ENCODE data around the gene DNAJC13.

The DNAJC13 gene

GRCh38 chr3:132564070-132564465, 146.8 kb downstream of the DNAJC13 start:
- H3K36me3 ChIP-seq (ENCODE audit: insufficient read depth, insufficient read length, low read length), result peaks cover 3% of the 10 kb centered on the region
- H3K9me3 ChIP-seq (ENCODE audit: insufficient read depth, low read length), result no peaks in the 10 kb centered on the region
- TF ChIP-seq ZNF274 (IDR thresholded peaks at IDR 0.05; ENCODE audit: low read depth, low read length) (no peak), YY1 (IDR thresholded peaks at IDR 0.05; ENCODE audit: insufficient read depth, insufficient read length) (no peak), SUZ12 (IDR thresholded peaks at IDR 0.05; ENCODE audit: extremely low read depth, insufficient read depth, insufficient read length) (no peak)
- no peaks in the 10 kb centered on the region for H3K27me3 ChIP-seq (ENCODE audit: insufficient read depth, insufficient read length)
- no peaks in the 10 kb centered on the region for H3K4me1 ChIP-seq (ENCODE audit: insufficient read depth, insufficient read length)
- H3K4me3 ChIP-seq (ENCODE audit: insufficient read length, low read depth), result no peak overlapping the region
- no peak overlapping the region for H3K9ac ChIP-seq (ENCODE audit: insufficient read length, low read depth)
- DNase-seq (ENCODE audit: low read depth, low spot score), result no peak

GRCh38 chr3:132568422-132568821, 151.1 kb downstream of the DNAJC13 start:
- H3K9ac ChIP-seq (ENCODE audit: insufficient read length, low read depth), result no peak overlapping the region
- no peak for DNase-seq (ENCODE audit: low read depth, low spot score)
- no peaks in the 10 kb centered on the region for H3K4me1 ChIP-seq (ENCODE audit: insufficient read depth, insufficient read length)
- H3K27me3 ChIP-seq (ENCODE audit: insufficient read depth, insufficient read length), result no peaks in the 10 kb centered on the region
- H3K9me3 ChIP-seq (ENCODE audit: insufficient read depth, low read length), result no peaks in the 10 kb centered on the region
- H3K36me3 ChIP-seq (ENCODE audit: insufficient read depth, insufficient read length, low read length), result no peaks in the 10 kb centered on the region
- H3K4me3 ChIP-seq (ENCODE audit: insufficient read length, low read depth), result no peak overlapping the region
- TF ChIP-seq YY1 (IDR thresholded peaks at IDR 0.05; ENCODE audit: insufficient read depth, insufficient read length) (no peak), ZNF274 (IDR thresholded peaks at IDR 0.05; ENCODE audit: low read depth, low read length) (no peak), SUZ12 (IDR thresholded peaks at IDR 0.05; ENCODE audit: extremely low read depth, insufficient read depth, insufficient read length) (no peak)

DNA sequence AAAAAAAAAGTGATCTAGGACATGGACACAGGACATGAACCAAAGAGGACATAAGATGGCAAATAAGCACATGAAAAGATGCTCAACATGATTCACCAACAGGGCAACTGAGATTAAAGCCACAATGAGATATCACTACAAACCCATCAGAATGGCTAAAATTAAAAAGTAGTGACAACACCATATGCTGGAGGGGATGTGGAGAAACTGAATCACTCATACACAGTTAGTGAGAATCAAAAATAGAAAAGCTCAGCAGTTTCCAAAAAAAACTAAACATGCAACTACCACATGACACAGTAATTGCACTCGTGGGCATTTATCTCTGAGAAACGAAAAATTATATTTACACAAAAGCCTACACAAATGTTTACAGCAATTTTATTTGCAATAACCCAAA, 151.9 kb downstream of the DNAJC13 start:
- no peaks in the 10 kb centered on the region for H3K9me3 ChIP-seq (ENCODE audit: insufficient read depth, low read length)
- no peaks in the 10 kb centered on the region for H3K36me3 ChIP-seq (ENCODE audit: insufficient read depth, insufficient read length, low read length)
- TF ChIP-seq SUZ12 (IDR thresholded peaks at IDR 0.05; ENCODE audit: extremely low read depth, insufficient read depth, insufficient read length), result no peak
- TF ChIP-seq YY1 (IDR thresholded peaks at IDR 0.05; ENCODE audit: insufficient read depth, insufficient read length), result no peak
- no peak for TF ChIP-seq ZNF274 (IDR thresholded peaks at IDR 0.05; ENCODE audit: low read depth, low read length)
- H3K4me3 ChIP-seq (ENCODE audit: insufficient read length, low read depth), result no peak overlapping the region
- H3K27me3 ChIP-seq (ENCODE audit: insufficient read depth, insufficient read length), result no peaks in the 10 kb centered on the region
- H3K4me1 ChIP-seq (ENCODE audit: insufficient read depth, insufficient read length), result no peaks in the 10 kb centered on the region
- H3K9ac ChIP-seq (ENCODE audit: insufficient read length, low read depth), result no peak overlapping the region
- no peak for DNase-seq (ENCODE audit: low read depth, low spot score)

DNA sequence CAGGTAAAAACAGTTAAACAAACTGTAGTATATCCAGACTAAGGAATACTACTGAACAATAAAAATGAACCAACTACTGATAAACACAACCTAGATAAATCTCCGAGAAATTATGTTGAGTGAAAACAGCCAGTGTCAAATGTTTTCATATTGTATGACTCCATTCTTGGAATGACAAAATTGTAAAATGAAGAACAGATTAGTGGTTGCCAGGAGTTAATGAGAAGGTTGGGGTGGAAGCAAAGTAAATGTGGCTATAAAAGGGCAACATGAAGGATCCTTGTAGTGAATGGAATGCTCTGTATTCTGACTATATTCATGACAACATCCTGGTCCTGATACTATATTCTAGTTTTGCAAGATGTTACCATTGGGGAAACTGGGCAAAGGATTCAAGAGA, 152.3 kb downstream of the DNAJC13 start:
- DNase-seq (ENCODE audit: low read depth, low spot score), result no peak
- H3K36me3 ChIP-seq (ENCODE audit: insufficient read depth, insufficient read length, low read length), result no peaks in the 10 kb centered on the region
- TF ChIP-seq SUZ12 (IDR thresholded peaks at IDR 0.05; ENCODE audit: extremely low read depth, insufficient read depth, insufficient read length) (no peak), ZNF274 (IDR thresholded peaks at IDR 0.05; ENCODE audit: low read depth, low read length) (no peak), YY1 (IDR thresholded peaks at IDR 0.05; ENCODE audit: insufficient read depth, insufficient read length) (no peak)
- no peaks in the 10 kb centered on the region for H3K9me3 ChIP-seq (ENCODE audit: insufficient read depth, low read length)
- H3K4me1 ChIP-seq (ENCODE audit: insufficient read depth, insufficient read length), result no peaks in the 10 kb centered on the region
- H3K27me3 ChIP-seq (ENCODE audit: insufficient read depth, insufficient read length), result no peaks in the 10 kb centered on the region
- no peak overlapping the region for H3K4me3 ChIP-seq (ENCODE audit: insufficient read length, low read depth)
- H3K9ac ChIP-seq (ENCODE audit: insufficient read length, low read depth), result no peak overlapping the region

- H3K9me3 ChIP-seq (ENCODE audit: insufficient read depth, low read length), result no peaks in the 10 kb centered on the region
- no peak overlapping the region for H3K4me3 ChIP-seq (ENCODE audit: insufficient read length, low read depth)
- H3K36me3 ChIP-seq (ENCODE audit: insufficient read depth, insufficient read length, low read length), result no peaks in the 10 kb centered on the region
- H3K27me3 ChIP-seq (ENCODE audit: insufficient read depth, insufficient read length), result no peaks in the 10 kb centered on the region
- H3K9ac ChIP-seq (ENCODE audit: insufficient read length, low read depth), result no peak overlapping the region
- no peak for DNase-seq (ENCODE audit: low read depth, low spot score)
- TF ChIP-seq SUZ12 (IDR thresholded peaks at IDR 0.05; ENCODE audit: extremely low read depth, insufficient read depth, insufficient read length) (no peak), ZNF274 (IDR thresholded peaks at IDR 0.05; ENCODE audit: low read depth, low read length) (no peak)
- H3K4me1 ChIP-seq (ENCODE audit: insufficient read depth, insufficient read length), result no peaks in the 10 kb centered on the region
Measured at GRCh38 chr3:132570016-132570415, 152.7 kb downstream of the DNAJC13 start.

- Histone ChIP-seq H3K9ac (ENCODE audit: insufficient read length, low read depth) (no peak overlapping the region), H3K36me3 (ENCODE audit: insufficient read depth, insufficient read length, low read length) (peaks cover 7% of the 10 kb centered on the region), H3K4me1 (ENCODE audit: insufficient read depth, insufficient read length) (no peaks in the 10 kb centered on the region), H3K4me3 (ENCODE audit: insufficient read length, low read depth) (no peak overlapping the region), H3K27me3 (ENCODE audit: insufficient read depth, insufficient read length) (no peaks in the 10 kb centered on the region), H3K9me3 (ENCODE audit: insufficient read depth, low read length) (no peaks in the 10 kb centered on the region)
- TF ChIP-seq YY1 (IDR thresholded peaks at IDR 0.05; ENCODE audit: insufficient read depth, insufficient read length), result no peak
- TF ChIP-seq SUZ12 (IDR thresholded peaks at IDR 0.05; ENCODE audit: extremely low read depth, insufficient read depth, insufficient read length), result no peak
- TF ChIP-seq ZNF274 (IDR thresholded peaks at IDR 0.05; ENCODE audit: low read depth, low read length), result no peak
- no peak for DNase-seq (ENCODE audit: low read depth, low spot score)
Measured at GRCh38 chr3:132573797-132574211, 156.5 kb downstream of the DNAJC13 start.

- no peak overlapping the region for H3K9ac ChIP-seq (ENCODE audit: insufficient read length, low read depth)
- no peak for DNase-seq (ENCODE audit: low read depth, low spot score)
- H3K9me3 ChIP-seq (ENCODE audit: insufficient read depth, low read length), result no peaks in the 10 kb centered on the region
- TF ChIP-seq SUZ12 (IDR thresholded peaks at IDR 0.05; ENCODE audit: extremely low read depth, insufficient read depth, insufficient read length), result no peak
- no peak for TF ChIP-seq ZNF274 (IDR thresholded peaks at IDR 0.05; ENCODE audit: low read depth, low read length)
- no peak for TF ChIP-seq YY1 (IDR thresholded peaks at IDR 0.05; ENCODE audit: insufficient read depth, insufficient read length)
- H3K36me3 ChIP-seq (ENCODE audit: insufficient read depth, insufficient read length, low read length), result no peaks in the 10 kb centered on the region
- H3K4me3 ChIP-seq (ENCODE audit: insufficient read length, low read depth), result no peak overlapping the region
- no peaks in the 10 kb centered on the region for H3K27me3 ChIP-seq (ENCODE audit: insufficient read depth, insufficient read length)
- H3K4me1 ChIP-seq (ENCODE audit: insufficient read depth, insufficient read length), result no peaks in the 10 kb centered on the region
Measured at GRCh38 chr3:132587401-132587800, 170.1 kb downstream of the DNAJC13 start.
